Measurements from ENCODE around the gene GTF2E1. TPM values are rescaled to one million over a fixed set of nuclear protein-coding genes. Genes with fewer than 3 reads are reported as not detected.
A peak's percentile ranks its signal among the peaks of the same experiment; 100 is the strongest.

GTF2E1 gene
- total and polyA plus RNA-seq, 10 of the 15 experiments (the other 5 are each of a cell fraction or from before 2014, with no cell fraction given): 9.2 to 24.9 (median 16.2) TPM

GRCh38 chr3:120706950-120707349, 35.6 kb upstream of the GTF2E1 start (continued):
- TF ChIP-seq PBX3 (IDR thresholded peaks at IDR 0.05; ENCODE audit: insufficient replicate concordance, low read depth, low read length) (no peak), NFYB (IDR thresholded peaks at IDR 0.05; ENCODE audit: insufficient read depth, low read depth, low read length) (no peak), IRF4 (IDR thresholded peaks at IDR 0.05; ENCODE audit: low read depth, low read length) (no peak)

- Histone ChIP-seq H3K36me3 (ENCODE audit: control insufficient read depth in 2 of 2, insufficient read depth in 2 of 2, low read length in 1 of 2) (no peaks in the 10 kb centered on the region; a peak in 1 of 4 replicates), H4K20me1 (ENCODE audit: control insufficient read depth, insufficient read depth) (no peaks in the 10 kb centered on the region), H2AFZ (ENCODE audit: control insufficient read depth, low read depth, low read length) (no peak overlapping the region), H3K79me2 (ENCODE audit: control insufficient read depth, insufficient read depth, low read length) (no peaks in the 10 kb centered on the region), H3K9ac (ENCODE audit: control insufficient read depth, insufficient read depth, low read length) (no peak overlapping the region), H3K27ac (ENCODE audit: control insufficient read depth, insufficient read depth) (no peak overlapping the region), H3K27me3 (replicated peaks in 1 of 2; ENCODE audit: control insufficient read depth in 2 of 2, insufficient read depth in 2 of 2, low read length in 1 of 2) (no peaks in the 10 kb centered on the region), H3K4me2 (ENCODE audit: control insufficient read depth, insufficient read depth) (no peak overlapping the region), H3K4me3 (no peak overlapping the region), H3K9me3 (replicated peaks; ENCODE audit: control insufficient read depth, insufficient read depth, low read length) (no peaks in the 10 kb centered on the region; the same call in 2 of the 3 replicates), H3K4me1 (ENCODE audit: control insufficient read depth, insufficient read depth, low read length) (no peaks in the 10 kb centered on the region)
- POLR2A ChIA-PET: no interaction called here
- no TSS peak for BruUV-seq (replicated peaks)
- DNase-seq (ENCODE audit: low read depth, low spot score) (no peak), FAIRE-seq (peak; percentile 7), ATAC-seq (peak; percentile 67)
- CTCF ChIA-PET: interaction anchor here (0.6 to 1.0 kb wide), 2 partner anchors 10 to 141 kb away, joined by 3 to 4 read pairs; no protein-coding TSS in a partner anchor
- intact Hi-C loops (cut with micrococcal nuclease; ENCODE audit: unreplicated experiment) (no loop called here), in situ Hi-C loops (cut with MboI) (no loop called here)
- TF ChIP-seq SIN3A (IDR thresholded peaks at IDR 0.05; ENCODE audit: low read depth, low read length): no peak
- peak; percentile 53; the same call in 1 of the 2 replicates for TF ChIP-seq SPI1 (IDR thresholded peaks at IDR 0.05; ENCODE audit: borderline replicate concordance, insufficient read depth, low read depth, low read length)
- SMC1A ChIA-PET (ENCODE audit: uncharacterized antibody, unreplicated experiment): interaction anchor here (0.6 to 2.6 kb wide), 5 partner anchors 8 to 1119 kb away, joined by 3 to 8 read pairs (median 4); no protein-coding TSS in a partner anchor
- RAD21 ChIA-PET (ENCODE audit: unreplicated experiment): interaction anchor here (1.5 kb wide), 1 partner anchor 141 kb away, joined by 3 read pairs; no protein-coding TSS in a partner anchor
These were observed 34.1 kb upstream of the GTF2E1 start for GRCh38 chr3:120708408-120708807.
